ENCODE data around the gene CCDC85B. TPM values are rescaled to one million over a fixed set of nuclear protein-coding genes. Genes with fewer than 3 reads are reported as not detected.

CCDC85B gene
- polyA plus RNA-seq, 1 donor from 2014 or later, result 28.5 TPM

DNA sequence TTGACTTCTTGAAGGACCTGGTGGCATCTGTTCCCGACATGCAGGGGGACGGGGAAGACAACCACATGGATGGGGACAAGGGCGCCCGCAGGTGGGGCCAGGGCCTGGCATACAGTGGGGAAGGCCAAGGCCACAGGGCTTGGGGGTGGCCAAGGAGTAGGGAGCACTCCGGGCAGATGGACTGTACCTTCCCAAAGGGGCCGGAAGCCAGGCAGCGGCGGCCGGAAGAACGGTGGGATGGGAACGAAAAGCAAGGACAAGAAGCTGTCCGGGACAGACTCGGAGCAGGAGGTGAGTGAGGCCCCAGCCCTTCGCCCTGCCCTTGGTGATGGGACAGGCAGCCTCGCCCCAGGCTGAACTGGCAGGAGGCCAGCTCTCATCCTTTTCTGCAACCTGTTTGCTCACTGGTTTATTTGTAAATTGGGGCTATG, 29.9 kb downstream of the CCDC85B start:
- peak overlapping the region; percentile 71 for H3K27ac ChIP-seq (ENCODE audit: low read length)
- H3K4me3 ChIP-seq (ENCODE audit: low read length), result peak overlapping the region; percentile 96
- no peaks in the 10 kb centered on the region for H3K9me2 ChIP-seq (ENCODE audit: insufficient read depth, low read length)
- H3K9ac ChIP-seq (ENCODE audit: low read length), result peak overlapping the region; percentile 86
- no peaks in the 10 kb centered on the region for H3K36me3 ChIP-seq (ENCODE audit: insufficient read depth, low read length)
- peaks cover 20% of the 10 kb centered on the region for H3K79me2 ChIP-seq (replicated peaks; ENCODE audit: insufficient read depth, low read length)
- no peak for TF ChIP-seq SMC3 (conservative IDR thresholded peaks at IDR 0.05; ENCODE audit: poor library complexity)
- no peak for TF ChIP-seq EP300 (conservative IDR thresholded peaks at IDR 0.05; ENCODE audit: poor library complexity, severe bottlenecking)
- TF ChIP-seq RAD21 (conservative IDR thresholded peaks at IDR 0.05), result no peak
- no peak for TF ChIP-seq TAF1 (IDR thresholded peaks at IDR 0.05; ENCODE audit: low read depth)
- TF ChIP-seq CTCF (IDR thresholded peaks at IDR 0.05; ENCODE audit: poor library complexity, severe bottlenecking), result no peak
- TF ChIP-seq REST (IDR thresholded peaks at IDR 0.05; ENCODE audit: borderline replicate concordance), result no peak
- no peak for TF ChIP-seq MXI1 (conservative IDR thresholded peaks at IDR 0.05; ENCODE audit: poor library complexity, severe bottlenecking)
- no peak for TF ChIP-seq POLR2AphosphoS5 (IDR thresholded peaks at IDR 0.05)
- TF ChIP-seq EZH2 (IDR thresholded peaks at IDR 0.05; ENCODE audit: borderline replicate concordance, insufficient read depth, low read length, poor library complexity, severe bottlenecking), result no peak
- H3K27me3 ChIP-seq (ENCODE audit: insufficient read depth, low read depth, low read length), result no peaks in the 10 kb centered on the region
- no peaks in the 10 kb centered on the region for H4K20me1 ChIP-seq (ENCODE audit: insufficient read depth)
- peak overlapping the region; percentile 92 for H3K4me2 ChIP-seq (ENCODE audit: low read length)
- no peaks in the 10 kb centered on the region for H3K9me3 ChIP-seq (ENCODE audit: low read length)
- H3F3A ChIP-seq (ENCODE audit: insufficient read depth, low read length, poor library complexity, severe bottlenecking), result no peaks in the 10 kb centered on the region
- no peak overlapping the region for H2AFZ ChIP-seq (ENCODE audit: low read depth, low read length)

GRCh38 chr11:65921033-65921555, 30.6 kb downstream of the CCDC85B start:
- H3K79me2 ChIP-seq (replicated peaks; ENCODE audit: insufficient read depth, low read length), result peaks cover 20% of the 10 kb centered on the region
- peak overlapping the region; percentile 96 for H3K4me3 ChIP-seq (ENCODE audit: low read length)
- H3K27ac ChIP-seq (ENCODE audit: low read length), result no peak overlapping the region
- no peaks in the 10 kb centered on the region for H3K36me3 ChIP-seq (ENCODE audit: insufficient read depth, low read length)
- no peak for TF ChIP-seq MXI1 (conservative IDR thresholded peaks at IDR 0.05; ENCODE audit: poor library complexity, severe bottlenecking)
- TF ChIP-seq RAD21 (conservative IDR thresholded peaks at IDR 0.05), result no peak
- TF ChIP-seq REST (IDR thresholded peaks at IDR 0.05; ENCODE audit: borderline replicate concordance), result no peak
- no peak for TF ChIP-seq CTCF (IDR thresholded peaks at IDR 0.05; ENCODE audit: poor library complexity, severe bottlenecking)
- TF ChIP-seq EZH2 (IDR thresholded peaks at IDR 0.05; ENCODE audit: borderline replicate concordance, insufficient read depth, low read length, poor library complexity, severe bottlenecking), result no peak
- no peaks in the 10 kb centered on the region for H3F3A ChIP-seq (ENCODE audit: insufficient read depth, low read length, poor library complexity, severe bottlenecking)
- H4K20me1 ChIP-seq (ENCODE audit: insufficient read depth), result no peaks in the 10 kb centered on the region
- H3K9me2 ChIP-seq (ENCODE audit: insufficient read depth, low read length), result no peaks in the 10 kb centered on the region
- peak overlapping the region; percentile 86 for H3K9ac ChIP-seq (ENCODE audit: low read length)
- no peak overlapping the region for H2AFZ ChIP-seq (ENCODE audit: low read depth, low read length)
- H3K27me3 ChIP-seq (ENCODE audit: insufficient read depth, low read depth, low read length), result no peaks in the 10 kb centered on the region
- no peaks in the 10 kb centered on the region for H3K9me3 ChIP-seq (ENCODE audit: low read length)
- H3K4me2 ChIP-seq (ENCODE audit: low read length), result peak overlapping the region; percentile 92

Measured in neural cell (in vitro differentiated cells).